Activated naive CD4-positive, alpha-beta T cell treated with Interleukin-2 at 50 U/mL for 16 hours (primary cell): ENCODE measurements around the gene BLM.
A peak's percentile ranks its signal among the peaks of the same experiment; 100 is the strongest.
"Not testable (repeated sequence)": the region's sequence is repeated elsewhere in the genome, so short reads cannot be mapped to it uniquely, and the experiment has no call there.

Experiments
- DNase-seq: peaks from one replicate; pipeline ENCODE4 v3.0.0-alpha.2; 2020

BLM gene

GRCh38 chr15:90716976-90717821 lies at the start of gene BLM:
Gene BLM (plus strand): TSS chr15:90717346. CDS start chr15:90747393, 30,047 bp downstream.
- DNase-seq, result peak; percentile 95

- DNase-seq, result not testable (repeated sequence)
Measured at GRCh38 chr15:90667755-90668345, 49.3 kb upstream of the BLM start.

GRCh38 chr15:90670631-90671030 lies 46.5 kb upstream of the BLM start:
- DNase-seq, result not testable (repeated sequence)

GRCh38 chr15:90671216-90671615 lies 45.9 kb upstream of the BLM start:
- no peak for DNase-seq

GRCh38 chr15:90673357-90673756 lies 43.8 kb upstream of the BLM start:
- not testable (repeated sequence) for DNase-seq

GRCh38 chr15:90674476-90674875 lies 42.7 kb upstream of the BLM start:
- no peak for DNase-seq

GRCh38 chr15:90675464-90675863 lies 41.7 kb upstream of the BLM start:
- DNase-seq, result no peak

- no peak for DNase-seq
Measured at GRCh38 chr15:90677807-90678790, 39.0 kb upstream of the BLM start.

GRCh38 chr15:90679959-90680358 lies 37.2 kb upstream of the BLM start:
- no peak for DNase-seq

- DNase-seq, result no peak
Measured at GRCh38 chr15:90680371-90680935, 36.7 kb upstream of the BLM start.

GRCh38 chr15:90681056-90681455 lies 36.1 kb upstream of the BLM start:
- DNase-seq, result no peak

GRCh38 chr15:90681480-90681879 lies 35.7 kb upstream of the BLM start:
- no peak for DNase-seq

GRCh38 chr15:90683371-90683770 lies 33.8 kb upstream of the BLM start:
- no peak for DNase-seq

GRCh38 chr15:90683876-90684275 lies 33.3 kb upstream of the BLM start:
- no peak for DNase-seq

- no peak for DNase-seq
Measured at GRCh38 chr15:90684281-90684680, 32.9 kb upstream of the BLM start.

GRCh38 chr15:90685591-90686434 lies 31.3 kb upstream of the BLM start:
- DNase-seq, result no peak

GRCh38 chr15:90686435-90687218 lies 30.5 kb upstream of the BLM start:
- no peak for DNase-seq

GRCh38 chr15:90689326-90689961 lies 27.7 kb upstream of the BLM start:
- DNase-seq, result not testable (repeated sequence)

- no peak for DNase-seq
Measured at GRCh38 chr15:90690585-90690984, 26.6 kb upstream of the BLM start.

GRCh38 chr15:90691369-90691768 lies 25.8 kb upstream of the BLM start:
- DNase-seq, result no peak
